NCI-H82 treated with DMSO at 0.1 percent for 48 hours (cell line): ENCODE data around the gene SYNM.
"Not testable (repeated sequence)": the region's sequence is repeated elsewhere in the genome, so short reads cannot be mapped to it uniquely, and the experiment has no call there.

Experiments used
- DNase-seq: peaks from one replicate; lab custom pipeline; 2025; ENCODE audit not compliant: unreplicated experiment; lab: John Stamatoyannopoulos, UW

Gene SYNM

DNA sequence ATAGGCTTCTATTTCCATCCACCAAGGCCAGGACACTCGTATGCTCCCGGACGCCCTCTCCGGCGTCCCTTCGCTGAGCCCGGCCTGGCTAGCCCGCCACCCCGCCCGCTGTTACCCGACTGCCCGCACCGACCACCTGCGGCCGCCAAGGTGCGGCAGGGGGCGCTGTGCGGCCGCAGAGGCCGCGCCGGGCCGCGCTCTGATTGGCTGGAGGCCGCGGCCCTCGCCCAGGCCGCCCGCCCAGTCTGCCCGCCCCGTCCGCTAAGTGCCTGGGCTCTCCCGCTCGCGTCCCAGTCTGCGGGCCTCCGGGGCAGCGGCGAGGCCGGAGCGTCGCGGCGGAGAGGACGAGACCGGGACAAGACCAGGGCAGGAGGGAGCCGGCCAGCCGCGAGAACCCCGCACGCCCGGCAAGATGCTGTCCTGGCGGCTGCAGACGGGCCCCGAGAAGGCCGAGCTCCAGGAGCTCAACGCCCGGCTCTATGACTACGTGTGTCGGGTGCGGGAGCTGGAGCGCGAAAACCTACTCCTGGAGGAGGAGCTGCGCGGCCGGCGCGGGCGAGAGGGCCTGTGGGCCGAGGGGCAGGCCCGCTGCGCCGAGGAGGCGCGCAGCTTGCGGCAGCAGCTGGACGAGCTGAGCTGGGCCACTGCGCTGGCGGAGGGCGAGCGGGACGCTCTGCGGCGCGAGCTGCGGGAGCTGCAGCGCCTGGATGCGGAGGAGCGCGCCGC lies at the start of gene SYNM:
Gene SYNM, plus strand, starts transcription at position 293 of the 726 bp plus-strand sequence. Its CDS starts 120 bp downstream, at position 413.
- DNase-seq, result peak; percentile 66

DNA sequence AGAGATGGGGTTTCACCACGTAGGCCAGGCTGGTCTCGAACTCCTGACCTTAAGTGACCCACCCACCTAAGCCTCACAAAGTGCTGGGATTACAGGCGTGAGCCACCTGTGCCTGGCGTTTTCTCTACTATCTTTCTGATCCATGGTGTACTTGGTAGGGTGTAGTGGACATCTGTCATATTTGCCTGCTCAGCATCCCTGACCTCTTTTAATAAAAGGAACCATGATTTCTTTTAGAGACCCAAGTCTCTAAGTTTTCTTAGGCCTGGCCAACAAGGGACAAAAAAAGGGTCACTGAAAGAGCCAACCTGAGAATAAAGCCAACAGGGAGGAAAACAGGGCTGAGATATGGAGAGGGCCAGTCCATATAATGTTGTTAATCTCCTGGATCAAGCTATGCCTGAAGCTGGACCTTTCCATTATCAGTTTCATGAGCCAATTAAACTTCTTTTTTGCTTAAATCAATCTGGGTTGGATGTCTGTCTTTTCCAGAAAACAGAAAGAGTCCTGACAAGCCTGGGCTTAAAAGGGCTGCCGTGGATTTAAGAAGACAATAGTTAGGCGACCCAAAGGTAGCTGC lies 49.2 kb upstream of the SYNM start:
- DNase-seq, result no peak

DNA sequence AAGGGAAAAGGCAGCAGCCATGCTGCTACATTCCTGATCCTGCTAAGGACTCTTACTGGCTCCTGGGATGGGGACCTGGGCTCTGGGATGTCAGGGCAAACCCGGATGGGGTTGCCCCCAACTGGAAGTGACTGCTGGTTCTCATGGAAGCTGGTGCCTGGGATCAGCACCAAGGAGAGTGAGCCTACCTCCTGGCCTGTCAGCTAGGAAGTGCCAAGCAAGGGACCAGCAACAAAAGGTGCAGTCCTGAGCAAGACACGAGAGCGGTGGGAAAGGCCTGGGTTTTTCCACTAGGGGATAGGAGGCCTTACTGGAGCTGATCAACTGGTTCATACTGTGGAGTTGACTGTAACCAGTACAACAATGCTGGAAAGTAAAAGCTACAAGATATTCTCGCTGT lies 47.9 kb upstream of the SYNM start:
- DNase-seq, result no peak

- DNase-seq, result no peak
Observed at GRCh38 chr15:99057697-99058420, 47.0 kb upstream of the SYNM start.

- no peak for DNase-seq
Observed at GRCh38 chr15:99058421-99058870, 46.4 kb upstream of the SYNM start.

GRCh38 chr15:99059010-99059981 lies 45.6 kb upstream of the SYNM start:
- DNase-seq, result no peak

DNA sequence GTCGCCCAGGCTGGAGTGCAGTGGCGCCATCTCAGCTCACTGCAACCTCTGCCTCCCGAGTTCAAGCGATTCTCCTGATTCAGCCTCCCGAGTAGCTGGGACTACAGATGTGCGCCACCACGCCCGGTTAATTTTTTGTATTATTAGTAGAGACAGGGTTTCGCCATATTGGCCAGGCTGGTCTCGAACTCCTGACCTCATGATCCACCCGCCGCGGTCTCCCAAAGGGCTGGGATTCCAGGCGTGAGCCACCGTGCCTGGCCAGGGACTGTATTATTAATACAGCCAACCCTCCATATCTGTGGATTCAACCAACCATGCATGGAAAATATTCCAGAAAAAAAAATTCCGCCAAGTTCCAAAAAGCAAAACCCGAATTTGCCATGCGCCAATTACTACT lies 44.7 kb upstream of the SYNM start:
- not testable (repeated sequence) for DNase-seq

GRCh38 chr15:99062226-99062625 lies 42.7 kb upstream of the SYNM start:
- no peak for DNase-seq

- DNase-seq, result no peak
Observed at GRCh38 chr15:99068186-99068585, 36.7 kb upstream of the SYNM start.

DNA sequence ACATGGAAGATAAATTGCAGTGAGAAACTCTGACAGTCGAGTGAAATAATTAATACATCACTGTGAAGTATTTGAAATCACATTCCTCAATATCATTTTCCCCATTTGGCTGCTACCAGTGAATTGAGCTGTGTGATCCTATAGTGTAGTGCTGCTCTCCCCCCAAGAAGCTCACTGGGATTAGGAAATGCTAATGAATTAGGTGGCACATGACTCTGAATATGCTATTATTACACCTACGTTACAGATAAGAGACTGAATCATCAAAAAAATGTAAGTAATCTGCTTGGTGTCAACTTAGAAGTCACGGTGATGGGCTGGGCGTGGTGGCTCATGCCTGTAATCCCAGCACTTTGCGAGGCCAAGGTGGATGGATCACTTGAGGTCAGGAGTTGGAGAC lies 34.7 kb upstream of the SYNM start:
- DNase-seq, result no peak

DNA sequence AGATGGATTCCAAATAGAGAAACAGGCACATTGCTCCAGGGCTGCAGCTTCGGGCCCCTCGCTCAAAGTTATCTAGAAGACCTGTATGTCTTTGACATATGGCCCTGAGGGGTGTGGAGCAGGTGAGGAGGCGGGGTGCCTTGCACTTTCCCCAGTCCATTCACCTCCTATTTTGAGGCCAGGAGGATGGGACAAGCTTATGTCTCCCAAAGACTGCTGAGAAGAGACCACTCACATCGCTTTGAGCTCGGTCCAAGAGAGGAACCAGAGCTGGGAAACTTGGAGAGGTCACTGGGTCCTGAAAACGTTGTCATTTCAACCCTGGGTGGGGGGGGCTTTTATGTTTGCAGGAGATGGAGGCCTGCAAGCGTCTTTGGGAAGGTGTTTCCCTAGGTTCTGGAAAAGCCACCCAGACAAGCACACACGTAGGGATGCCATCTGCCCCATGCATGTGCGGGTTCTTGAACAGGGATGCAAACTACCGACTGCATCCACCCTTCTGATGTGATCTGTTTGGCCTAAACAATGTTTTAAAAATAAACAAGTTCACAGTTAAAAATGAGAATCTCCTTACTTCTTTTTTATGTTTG lies 33.7 kb upstream of the SYNM start:
- DNase-seq, result no peak

- DNase-seq, result no peak
Observed at GRCh38 chr15:99073008-99073717, 31.7 kb upstream of the SYNM start.

GRCh38 chr15:99074446-99074845 lies 30.4 kb upstream of the SYNM start:
- DNase-seq, result no peak

DNA sequence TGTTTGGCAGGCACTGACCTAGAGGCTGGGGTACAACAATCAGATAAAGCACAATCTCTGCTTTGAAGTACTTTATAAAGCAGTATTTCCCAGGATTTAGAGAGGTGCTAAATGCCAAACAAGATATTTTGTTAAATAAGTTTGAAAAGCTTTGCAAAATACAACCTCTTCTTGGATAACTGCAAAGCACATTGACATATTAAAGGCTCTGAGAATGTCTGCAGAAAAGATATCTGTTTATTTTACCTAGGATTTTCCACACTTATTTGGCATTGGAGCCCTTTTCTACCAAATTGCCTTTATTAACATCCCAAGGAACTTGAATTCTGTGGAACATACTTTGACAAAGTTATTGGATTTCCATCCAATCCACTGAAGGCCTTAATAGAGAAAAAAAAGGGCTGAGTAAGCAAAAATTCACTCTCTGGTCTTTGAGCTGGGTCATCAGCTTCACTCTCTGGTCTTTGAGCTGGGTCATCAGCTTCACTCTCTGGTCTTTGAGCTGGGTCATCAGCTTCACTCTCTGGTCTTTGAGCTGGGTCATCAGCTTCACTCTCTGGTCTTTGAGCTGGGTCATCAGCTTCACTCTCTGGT lies 29.7 kb upstream of the SYNM start:
- DNase-seq, result not testable (repeated sequence)

DNA sequence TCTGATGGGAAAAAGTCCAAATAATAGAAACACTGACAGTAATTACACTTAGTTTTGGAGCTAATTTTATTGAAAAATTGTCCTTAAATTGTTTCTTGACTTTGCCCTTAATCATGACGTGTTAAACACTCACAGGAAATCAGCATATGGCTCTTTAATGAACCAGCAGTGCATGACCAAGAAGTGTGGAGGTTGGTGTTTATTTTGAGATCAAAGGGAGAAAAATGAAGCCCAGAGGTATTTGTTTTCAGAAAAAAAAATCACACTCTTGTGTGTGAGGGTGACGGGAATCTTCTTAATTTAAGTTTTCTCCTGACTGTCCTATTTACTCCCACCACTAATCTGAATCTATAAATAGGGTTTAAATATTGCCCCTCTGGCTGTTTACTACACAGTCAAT lies 28.8 kb upstream of the SYNM start:
- no peak for DNase-seq

DNA sequence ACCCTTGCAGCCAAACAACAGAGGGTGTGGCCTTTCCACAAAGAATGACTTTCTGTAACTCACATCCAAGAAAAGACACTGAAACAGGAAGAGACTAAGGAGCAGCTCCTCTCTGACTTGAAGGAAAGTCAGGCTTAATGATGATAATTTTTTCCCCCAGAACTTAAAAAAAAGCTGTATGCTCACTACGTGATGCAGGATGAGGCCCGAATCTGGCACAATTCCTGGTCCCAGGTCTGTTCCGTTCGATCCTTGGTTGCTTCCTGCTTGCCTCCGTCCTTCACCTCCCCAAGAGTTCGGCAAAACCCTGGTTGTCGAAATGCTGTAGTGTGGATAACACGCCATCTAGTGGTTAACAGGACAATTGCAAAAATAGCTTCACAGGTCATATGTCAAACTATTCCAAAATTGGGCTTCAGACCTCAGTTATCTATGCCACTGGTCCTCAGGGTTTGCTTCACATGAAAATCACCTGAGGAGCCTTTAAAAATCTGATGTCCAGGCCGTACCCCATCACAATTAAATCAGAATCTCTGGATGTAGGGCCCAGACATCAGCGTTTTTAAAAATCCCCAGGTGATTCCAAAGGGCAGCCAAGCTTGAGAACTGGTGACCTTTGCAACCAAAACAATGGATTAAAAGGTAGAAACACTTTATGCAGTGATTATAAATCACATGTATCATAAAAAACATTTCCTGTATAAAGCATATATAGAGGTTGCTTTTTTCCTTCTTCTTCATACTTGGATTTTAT lies 28.1 kb upstream of the SYNM start:
- DNase-seq, result peak; percentile 71

DNA sequence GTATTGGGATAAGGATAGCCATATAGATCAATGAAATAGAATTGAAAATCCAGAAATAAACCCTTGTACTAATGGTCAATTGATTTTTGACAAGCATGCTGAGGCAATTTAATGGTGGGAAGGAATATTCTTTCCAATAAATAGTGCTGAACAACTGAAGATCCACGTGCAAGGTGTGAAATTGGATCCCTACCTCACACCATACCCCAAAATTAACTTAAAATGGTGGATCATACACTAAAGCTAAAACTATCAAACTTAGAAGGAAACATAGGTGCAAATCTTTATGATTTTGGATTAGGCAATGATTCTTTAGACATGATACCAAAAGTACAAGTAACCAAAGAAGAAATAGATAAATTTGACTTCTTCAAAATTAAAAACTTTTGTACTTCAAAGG lies 22.1 kb upstream of the SYNM start:
- DNase-seq, result no peak

DNA sequence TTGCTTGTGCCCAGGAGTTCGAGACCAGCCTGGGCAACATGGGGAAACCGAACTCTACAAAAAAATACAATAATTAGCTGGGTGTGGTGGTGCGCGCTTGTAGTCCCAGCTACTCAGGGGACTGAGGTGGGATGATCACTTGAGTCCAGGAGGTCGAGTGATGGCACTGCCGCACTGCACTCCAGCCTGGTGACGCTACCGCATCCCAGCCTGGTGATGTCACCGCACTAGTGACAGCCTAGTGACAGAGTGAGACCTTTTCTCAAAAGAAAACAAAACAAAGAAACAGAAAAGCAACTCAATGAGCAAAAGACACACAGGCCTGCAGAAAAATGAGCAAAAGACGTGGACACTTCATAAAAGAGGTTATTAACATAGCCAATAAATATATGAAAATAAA lies 19.9 kb upstream of the SYNM start:
- DNase-seq, result no peak
